HepG2 (cell line): ENCODE data around the gene ZNF786. TPM values are rescaled to one million over a fixed set of nuclear protein-coding genes. Genes with fewer than 3 reads are reported as not detected.

Experiments used
- GZF1 ChIP-seq: sonication (generic); formaldehyde crosslinking; IDR thresholded peaks from 2 replicates; pipeline ENCODE4 v1.5.1; 2020; ENCODE audit warnings: mild to moderate bottlenecking, missing genetic modification reagents
- KDM6A ChIP-seq: IDR thresholded peaks from 2 replicates; pipeline ENCODE4 v1.6.1; 2016; ENCODE audit warnings: low read depth
- MAZ ChIP-seq, 2 experiments: sonication (generic) in 1 of 2; formaldehyde crosslinking in 1 of 2; IDR thresholded peaks; 2 replicates each; pipeline versions ENCODE4 v1.5.0 to v1.6.1; 2012 to 2020; ENCODE audit warnings: low read depth in 2 of 2, mild to moderate bottlenecking in 2 of 2, borderline replicate concordance in 1 of 2, improper control_type of control experiment in 1 of 2, low read length in 1 of 2, missing genetic modification reagents in 1 of 2, moderate library complexity in 1 of 2
- SIX4 ChIP-seq: sonication (generic); formaldehyde crosslinking; IDR thresholded peaks from 2 replicates; pipeline ENCODE4 v1.4.0; 2020; ENCODE audit warnings: missing genetic modification reagents
- SMAD1 ChIP-seq: sonication (generic); formaldehyde crosslinking; IDR thresholded peaks from 2 replicates; pipeline ENCODE4 v1.4.0; 2020; ENCODE audit warnings: missing genetic modification reagents, low read depth, mild to moderate bottlenecking, borderline replicate concordance
- SSRP1 ChIP-seq: IDR thresholded peaks from 2 replicates; pipeline ENCODE4 v1.6.1; 2016; ENCODE audit warnings: control low read depth
- ZMYM2 ChIP-seq: sonication (generic); formaldehyde crosslinking; IDR thresholded peaks from 2 replicates; pipeline ENCODE4 v1.8.0; 2022; ENCODE audit warnings: mild to moderate bottlenecking, missing genetic modification reagents
- ZNF160 ChIP-seq: sonication (generic); formaldehyde crosslinking; IDR thresholded peaks from 2 replicates; pipeline ENCODE4 v1.8.0; 2022; ENCODE audit warnings: mild to moderate bottlenecking, inconsistent platforms, missing genetic modification reagents
- ZNF256 ChIP-seq: sonication (generic); formaldehyde crosslinking; conservative IDR thresholded peaks from 2 replicates; pipeline ENCODE4 v1.4.0; 2020; ENCODE audit warnings: missing genetic modification reagents
- ZNF512B ChIP-seq: sonication (generic); formaldehyde crosslinking; IDR thresholded peaks from 2 replicates; pipeline ENCODE4 v1.5.1; 2020; ENCODE audit warnings: missing genetic modification reagents, mild to moderate bottlenecking, borderline replicate concordance
- ZNF564 ChIP-seq: sonication (generic); formaldehyde crosslinking; IDR thresholded peaks from 2 replicates; pipeline ENCODE4 v1.8.1; 2023; ENCODE audit warnings: mild to moderate bottlenecking, missing genetic modification reagents
- ZNF615 ChIP-seq: sonication (generic); formaldehyde crosslinking; IDR thresholded peaks from 2 replicates; pipeline ENCODE4 v1.5.0; 2020; ENCODE audit warnings: mild to moderate bottlenecking, missing genetic modification reagents, borderline replicate concordance
- ZNF761 ChIP-seq: sonication (generic); formaldehyde crosslinking; conservative IDR thresholded peaks from 2 replicates; pipeline ENCODE4 v1.4.0; 2020; ENCODE audit warnings: mild to moderate bottlenecking, missing genetic modification reagents
- polyA plus RNA-seq, 8 experiments: library from polyadenylated mRNA; depleted of rRNA in 3 of 8; stranded (reverse) in 7 of 8; unstranded in 1 of 8; fragments of >200 nt; fragmentation: Illumina TruSeq in 4 of 8; extraction: Trizol in 4 of 8; gene quantifications; 2 replicates each; pipeline versions ENCODE4 v1.2.1 to v1.2.3, GENCODE V29; 2011 to 2016; ENCODE audit warnings: low read depth in 4 of 8, missing spikeins in 1 of 8, mixed read lengths in 1 of 8; ENCODE audit not compliant: insufficient read depth in 1 of 8
- total RNA-seq, 5 experiments: library from RNA; depleted of rRNA; stranded (reverse); fragments of >200 nt; fragmentation: Illumina TruSeq; extraction: Trizol; gene quantifications; 2 replicates each; pipeline ENCODE4 v1.2.3, GENCODE V29; 2016; ENCODE audit warnings: low read depth in 1 of 5
- TF ChIP-seq, protein P1 (sequence below): IDR thresholded peaks from 2 replicates; pipeline ENCODE4 v1.6.1; 2016; ENCODE audit warnings: low read depth, control low read depth
- TF ChIP-seq, protein P2 (sequence below): sonication (generic); formaldehyde crosslinking; IDR thresholded peaks from 2 replicates; pipeline ENCODE4; 2020; ENCODE audit warnings: missing genetic modification reagents, mild to moderate bottlenecking, borderline replicate concordance
- TF ChIP-seq, protein P3 (sequence below): sonication (generic); formaldehyde crosslinking; IDR thresholded peaks from 2 replicates; pipeline ENCODE4 v1.4.0; 2020; ENCODE audit warnings: missing genetic modification reagents, mild to moderate bottlenecking, borderline replicate concordance

The ZNF786 gene
- total and polyA plus RNA-seq, 2 of the 13 experiments (the other 11 are each of a cell fraction or from before 2014, with no cell fraction given): 2.0 to 4.0 TPM

GRCh38 chr7:149028346-149029109 lies 62.0 kb downstream of the ZNF786 start, which contains the start of gene PDIA4 (continued):
- TF ChIP-seq ZNF512B (CRISPR knock-in tag) (no peak), ZNF761 (CRISPR knock-in tag) (0 out of 2 replicates have a peak, but pooled peaks have one; percentile 36), GZF1 (CRISPR knock-in tag) (no peak), ZMYM2 (CRISPR knock-in tag) (peak; percentile 56; the same call in 1 of the 2 replicates), SMAD1 (no peak; the same call in 1 of the 2 replicates), ZNF160 (CRISPR knock-in tag) (0 out of 2 replicates have a peak, but pooled peaks have one; percentile 30), ZNF564 (CRISPR knock-in tag) (peak; percentile 96), ZNF256 (peak; percentile 51; the same call in 1 of the 2 replicates), SSRP1 (CRISPR knock-in tag) (no peak), SIX4 (CRISPR knock-in tag) (no peak), KDM6A (CRISPR knock-in tag) (no peak), MAZ (IDR thresholded peaks at IDR 0.05; ENCODE audit: borderline replicate concordance, low read depth, low read length) (peak; percentile 62; the same call in 1 of the 2 replicates), MAZ (CRISPR knock-in tag; IDR thresholded peaks at IDR 0.05; ENCODE audit: low read depth) (peak; percentile 95; the same call in 1 of the 2 replicates), ZNF615 (CRISPR knock-in tag) (no peak)
- TF ChIP-seq, protein P1, sequence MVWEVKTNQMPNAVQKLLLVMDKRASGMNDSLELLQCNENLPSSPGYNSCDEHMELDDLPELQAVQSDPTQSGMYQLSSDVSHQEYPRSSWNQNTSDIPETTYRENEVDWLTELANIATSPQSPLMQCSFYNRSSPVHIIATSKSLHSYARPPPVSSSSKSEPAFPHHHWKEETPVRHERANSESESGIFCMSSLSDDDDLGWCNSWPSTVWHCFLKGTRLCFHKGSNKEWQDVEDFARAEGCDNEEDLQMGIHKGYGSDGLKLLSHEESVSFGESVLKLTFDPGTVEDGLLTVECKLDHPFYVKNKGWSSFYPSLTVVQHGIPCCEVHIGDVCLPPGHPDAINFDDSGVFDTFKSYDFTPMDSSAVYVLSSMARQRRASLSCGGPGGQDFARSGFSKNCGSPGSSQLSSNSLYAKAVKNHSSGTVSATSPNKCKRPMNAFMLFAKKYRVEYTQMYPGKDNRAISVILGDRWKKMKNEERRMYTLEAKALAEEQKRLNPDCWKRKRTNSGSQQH (CRISPR knock-in tag): peak; percentile 58; the same call in 1 of the 2 replicates
- TF ChIP-seq, protein P2, sequence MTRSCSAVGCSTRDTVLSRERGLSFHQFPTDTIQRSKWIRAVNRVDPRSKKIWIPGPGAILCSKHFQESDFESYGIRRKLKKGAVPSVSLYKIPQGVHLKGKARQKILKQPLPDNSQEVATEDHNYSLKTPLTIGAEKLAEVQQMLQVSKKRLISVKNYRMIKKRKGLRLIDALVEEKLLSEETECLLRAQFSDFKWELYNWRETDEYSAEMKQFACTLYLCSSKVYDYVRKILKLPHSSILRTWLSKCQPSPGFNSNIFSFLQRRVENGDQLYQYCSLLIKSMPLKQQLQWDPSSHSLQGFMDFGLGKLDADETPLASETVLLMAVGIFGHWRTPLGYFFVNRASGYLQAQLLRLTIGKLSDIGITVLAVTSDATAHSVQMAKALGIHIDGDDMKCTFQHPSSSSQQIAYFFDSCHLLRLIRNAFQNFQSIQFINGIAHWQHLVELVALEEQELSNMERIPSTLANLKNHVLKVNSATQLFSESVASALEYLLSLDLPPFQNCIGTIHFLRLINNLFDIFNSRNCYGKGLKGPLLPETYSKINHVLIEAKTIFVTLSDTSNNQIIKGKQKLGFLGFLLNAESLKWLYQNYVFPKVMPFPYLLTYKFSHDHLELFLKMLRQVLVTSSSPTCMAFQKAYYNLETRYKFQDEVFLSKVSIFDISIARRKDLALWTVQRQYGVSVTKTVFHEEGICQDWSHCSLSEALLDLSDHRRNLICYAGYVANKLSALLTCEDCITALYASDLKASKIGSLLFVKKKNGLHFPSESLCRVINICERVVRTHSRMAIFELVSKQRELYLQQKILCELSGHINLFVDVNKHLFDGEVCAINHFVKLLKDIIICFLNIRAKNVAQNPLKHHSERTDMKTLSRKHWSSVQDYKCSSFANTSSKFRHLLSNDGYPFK: peak; percentile 72; the same call in 1 of the 2 replicates
- TF ChIP-seq, protein P3, sequence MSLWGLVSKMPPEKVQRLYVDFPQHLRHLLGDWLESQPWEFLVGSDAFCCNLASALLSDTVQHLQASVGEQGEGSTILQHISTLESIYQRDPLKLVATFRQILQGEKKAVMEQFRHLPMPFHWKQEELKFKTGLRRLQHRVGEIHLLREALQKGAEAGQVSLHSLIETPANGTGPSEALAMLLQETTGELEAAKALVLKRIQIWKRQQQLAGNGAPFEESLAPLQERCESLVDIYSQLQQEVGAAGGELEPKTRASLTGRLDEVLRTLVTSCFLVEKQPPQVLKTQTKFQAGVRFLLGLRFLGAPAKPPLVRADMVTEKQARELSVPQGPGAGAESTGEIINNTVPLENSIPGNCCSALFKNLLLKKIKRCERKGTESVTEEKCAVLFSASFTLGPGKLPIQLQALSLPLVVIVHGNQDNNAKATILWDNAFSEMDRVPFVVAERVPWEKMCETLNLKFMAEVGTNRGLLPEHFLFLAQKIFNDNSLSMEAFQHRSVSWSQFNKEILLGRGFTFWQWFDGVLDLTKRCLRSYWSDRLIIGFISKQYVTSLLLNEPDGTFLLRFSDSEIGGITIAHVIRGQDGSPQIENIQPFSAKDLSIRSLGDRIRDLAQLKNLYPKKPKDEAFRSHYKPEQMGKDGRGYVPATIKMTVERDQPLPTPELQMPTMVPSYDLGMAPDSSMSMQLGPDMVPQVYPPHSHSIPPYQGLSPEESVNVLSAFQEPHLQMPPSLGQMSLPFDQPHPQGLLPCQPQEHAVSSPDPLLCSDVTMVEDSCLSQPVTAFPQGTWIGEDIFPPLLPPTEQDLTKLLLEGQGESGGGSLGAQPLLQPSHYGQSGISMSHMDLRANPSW (CRISPR knock-in tag): peak; percentile 22; the same call in 1 of the 2 replicates
